ENCODE measurements around the gene TMEM126A. TPM values are rescaled to one million over a fixed set of nuclear protein-coding genes. Genes with fewer than 3 reads are reported as not detected.
A peak's percentile ranks its signal among the peaks of the same experiment; 100 is the strongest.

Gene TMEM126A
- total and polyA plus RNA-seq, 4 donors: 9.3 to 39.1 (median 23.3) TPM

- Histone ChIP-seq H3K36me3 (ENCODE audit: control insufficient read depth in 4 of 4, insufficient read depth in 3 of 4, low read depth in 1 of 4, low read length in 3 of 4) (no peaks in the 10 kb centered on the region), H3K4me3 (ENCODE audit: low read depth in 1 of 3, low read length in 3 of 3) (no peak overlapping the region), H3K27ac (ENCODE audit: low read depth in 1 of 2, low read length in 2 of 2) (peak overlapping the region in 1 of 2 donors; percentile 16), H3K27me3 (ENCODE audit: control insufficient read depth in 4 of 4, insufficient read depth in 4 of 4, low read length in 3 of 4) (no peaks in the 10 kb centered on the region), H3K4me1 (ENCODE audit: control insufficient read depth in 4 of 4, insufficient read depth in 4 of 4, low read length in 3 of 4) (peaks cover 0 to 3% (median 1%) of the 10 kb centered on the region in 4 donors), H3K9ac (ENCODE audit: low read depth in 1 of 2, low read length in 2 of 2) (no peak overlapping the region), H3K9me3 (ENCODE audit: control insufficient read depth in 4 of 4, low read length in 3 of 4) (no peaks in the 10 kb centered on the region)
- no peak for TF ChIP-seq NR2F2 (IDR thresholded peaks at IDR 0.05)
- no peak for TF ChIP-seq RAD21 (IDR thresholded peaks at IDR 0.05)
- TF ChIP-seq HNF4A (conservative IDR thresholded peaks at IDR 0.05): no peak
- TF ChIP-seq FOXA1 (IDR thresholded peaks at IDR 0.05): no peak
- TF ChIP-seq GABPA (IDR thresholded peaks at IDR 0.05 in 1 of 2, conservative IDR thresholded peaks at IDR 0.05 in 1 of 2): no peak
- WGBS: 77% methylated on average over 15 of the region's 15 CpGs
- DNase-seq (ENCODE audit: low spot score): no peak
Measured at GRCh38 chr11:85685125-85685819, 37.5 kb downstream of the TMEM126A start.

GRCh38 chr11:85685820-85686459, 38.2 kb downstream of the TMEM126A start, which contains the start of gene CCDC89:
Gene CCDC89 (minus strand): TSS chr11:85686195. CDS start chr11:85686130, 65 bp downstream.
- Histone ChIP-seq H3K4me3 (ENCODE audit: low read depth in 1 of 3, low read length in 3 of 3) (no peak within 1 kb of the TSS), H3K9ac (ENCODE audit: low read depth in 1 of 2, low read length in 2 of 2) (peak within 1 kb of the TSS in 1 of 2 donors; percentile 13), H3K9me3 (ENCODE audit: control insufficient read depth in 4 of 4, low read length in 3 of 4) (no peaks in the 10 kb centered on the region), H3K4me1 (ENCODE audit: control insufficient read depth in 4 of 4, insufficient read depth in 4 of 4, low read length in 3 of 4) (peaks cover 0 to 3% (median 1%) of the 10 kb centered on the region in 4 donors), H3K36me3 (ENCODE audit: control insufficient read depth in 4 of 4, insufficient read depth in 3 of 4, low read depth in 1 of 4, low read length in 3 of 4) (peaks cover 0 to 2% (median 0%) of the 10 kb centered on the region in 4 donors), H3K27ac (ENCODE audit: low read depth in 1 of 2, low read length in 2 of 2) (peak within 1 kb of the TSS in 1 of 2 donors; percentile 16), H3K27me3 (ENCODE audit: control insufficient read depth in 4 of 4, insufficient read depth in 4 of 4, low read length in 3 of 4) (no peaks in the 10 kb centered on the region)
- peak in 1 of 2 donors; percentile 8 for TF ChIP-seq RAD21 (IDR thresholded peaks at IDR 0.05)
- TF ChIP-seq FOXA2 (IDR thresholded peaks at IDR 0.05): no peak
- 76% methylated on average over 13 of the region's 13 CpGs for WGBS
- no peak for DNase-seq (ENCODE audit: low spot score)

GRCh38 chr11:85694385-85694980, 46.7 kb downstream of the TMEM126A start:
- Histone ChIP-seq H3K36me3 (ENCODE audit: control insufficient read depth in 4 of 4, insufficient read depth in 3 of 4, low read depth in 1 of 4, low read length in 3 of 4) (peaks cover 0 to 2% (median 0%) of the 10 kb centered on the region in 4 donors), H3K4me1 (ENCODE audit: control insufficient read depth in 4 of 4, insufficient read depth in 4 of 4, low read length in 3 of 4) (no peaks in the 10 kb centered on the region), H3K9me3 (ENCODE audit: control insufficient read depth in 4 of 4, low read length in 3 of 4) (no peaks in the 10 kb centered on the region), H3K9ac (ENCODE audit: low read depth in 1 of 2, low read length in 2 of 2) (no peak overlapping the region), H3K27me3 (ENCODE audit: control insufficient read depth in 4 of 4, insufficient read depth in 4 of 4, low read length in 3 of 4) (no peaks in the 10 kb centered on the region), H3K4me3 (ENCODE audit: low read depth in 1 of 3, low read length in 3 of 3) (no peak overlapping the region), H3K27ac (ENCODE audit: low read depth in 1 of 2, low read length in 2 of 2) (no peak overlapping the region)
- DNase-seq (ENCODE audit: low spot score): no peak
- 96% methylated on average over 1 of the region's 1 CpG for WGBS
- TF ChIP-seq HNF4A (conservative IDR thresholded peaks at IDR 0.05): no peak
- TF ChIP-seq CTCF (IDR thresholded peaks at IDR 0.05; ENCODE audit: low read depth, low read length, missing input control): peak; percentile 44
- peak; percentile 74 to 75 for TF ChIP-seq RAD21 (IDR thresholded peaks at IDR 0.05)
- no peak for TF ChIP-seq EGR1 (IDR thresholded peaks at IDR 0.05; ENCODE audit: low read depth in 2 of 2)

- DNase-seq (ENCODE audit: low spot score): no peak
- H3K9ac ChIP-seq (ENCODE audit: low read depth in 1 of 2, low read length in 2 of 2): no peak overlapping the region
- no peak for TF ChIP-seq REST (IDR thresholded peaks at IDR 0.05)
- no peak for TF ChIP-seq FOXA2 (IDR thresholded peaks at IDR 0.05)
- no peak for TF ChIP-seq JUND (IDR thresholded peaks at IDR 0.05)
- no peak for TF ChIP-seq TAF1 (conservative IDR thresholded peaks at IDR 0.05)
- TF ChIP-seq EGR1 (IDR thresholded peaks at IDR 0.05; ENCODE audit: low read depth in 2 of 2): no peak
- no peak for TF ChIP-seq RXRA (IDR thresholded peaks at IDR 0.05)
- TF ChIP-seq RAD21 (IDR thresholded peaks at IDR 0.05): no peak
- TF ChIP-seq SP1 (IDR thresholded peaks at IDR 0.05): no peak
- TF ChIP-seq MAX (IDR thresholded peaks at IDR 0.05): no peak
- TF ChIP-seq YY1 (IDR thresholded peaks at IDR 0.05): no peak
- no peak for TF ChIP-seq HNF4A (conservative IDR thresholded peaks at IDR 0.05)
- TF ChIP-seq HNF4G (IDR thresholded peaks at IDR 0.05): no peak
- H3K36me3 ChIP-seq (ENCODE audit: control insufficient read depth in 4 of 4, insufficient read depth in 3 of 4, low read depth in 1 of 4, low read length in 3 of 4): no peaks in the 10 kb centered on the region
- no peaks in the 10 kb centered on the region for H3K27me3 ChIP-seq (ENCODE audit: control insufficient read depth in 4 of 4, insufficient read depth in 4 of 4, low read length in 3 of 4)
- H3K4me1 ChIP-seq (ENCODE audit: control insufficient read depth in 4 of 4, insufficient read depth in 4 of 4, low read length in 3 of 4): no peaks in the 10 kb centered on the region
- H3K9me3 ChIP-seq (ENCODE audit: control insufficient read depth in 4 of 4, low read length in 3 of 4): no peaks in the 10 kb centered on the region
- no peak overlapping the region for H3K27ac ChIP-seq (ENCODE audit: low read depth in 1 of 2, low read length in 2 of 2)
- no peak overlapping the region for H3K4me3 ChIP-seq (ENCODE audit: low read depth in 1 of 3, low read length in 3 of 3)
Measured at GRCh38 chr11:85695546-85695945, 47.8 kb downstream of the TMEM126A start.

Data from liver (tissue), 9 donors.